NCI-H187 (cell line): ENCODE measurements around the gene CDKN2C.

Experiments
- DNase-seq, 2 experiments: peaks; one replicate each; lab custom pipeline; 2025; lab: John Stamatoyannopoulos, UW

Gene CDKN2C

DNA sequence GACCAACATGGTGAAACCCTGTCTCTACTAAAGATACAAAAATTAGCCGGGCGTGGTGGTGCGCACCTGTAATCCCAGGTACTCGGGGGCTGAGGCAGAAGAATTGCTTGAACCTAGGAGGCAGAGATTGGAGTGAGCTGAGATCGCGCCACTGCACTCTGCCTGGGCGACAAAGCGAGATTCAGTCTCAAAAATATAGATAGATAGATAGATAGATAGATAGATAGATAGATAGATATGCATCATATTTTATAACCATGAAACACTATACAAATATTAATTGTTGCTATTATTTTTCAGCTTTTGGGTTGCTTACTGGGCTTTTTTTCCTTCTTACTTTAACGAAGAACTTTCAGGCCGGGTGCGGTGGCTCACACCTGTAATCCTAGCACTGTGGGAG, 5.2 kb upstream of the CDKN2C start:
- DNase-seq, result no peak

GRCh38 chr1:50966991-50967390, 3.1 kb upstream of the CDKN2C start:
- no peak for DNase-seq

GRCh38 chr1:50967416-50968157, 2.5 kb upstream of the CDKN2C start:
- DNase-seq, result peak in 1 of 2 experiments; percentile 57

- DNase-seq, result peak; percentile 85 to 87
These were observed 1.8 kb upstream of the CDKN2C start for GRCh38 chr1:50968158-50968820.

- peak in 1 of 2 experiments; percentile 75 for DNase-seq
These were observed 1.0 kb upstream of the CDKN2C start for GRCh38 chr1:50968821-50969610.

DNA sequence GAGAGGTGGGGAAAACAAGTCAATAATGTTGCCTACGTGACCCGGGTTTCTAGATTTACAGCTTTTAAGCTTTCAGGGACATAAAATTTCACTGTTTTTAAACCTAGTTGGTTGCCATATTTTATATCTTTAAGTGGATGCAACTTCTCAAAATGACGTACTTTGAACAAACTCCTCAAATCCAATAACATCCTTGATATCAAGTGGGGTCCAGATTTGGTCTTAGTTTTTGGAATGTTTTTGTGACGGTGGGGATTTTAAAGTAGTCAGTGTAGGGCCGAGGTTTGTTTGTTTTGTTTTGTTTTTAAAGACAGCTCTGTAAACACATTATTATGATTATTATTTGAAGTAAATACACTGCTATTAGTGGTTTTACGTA, 453 bp downstream of the CDKN2C start:
- DNase-seq, result no peak

DNA sequence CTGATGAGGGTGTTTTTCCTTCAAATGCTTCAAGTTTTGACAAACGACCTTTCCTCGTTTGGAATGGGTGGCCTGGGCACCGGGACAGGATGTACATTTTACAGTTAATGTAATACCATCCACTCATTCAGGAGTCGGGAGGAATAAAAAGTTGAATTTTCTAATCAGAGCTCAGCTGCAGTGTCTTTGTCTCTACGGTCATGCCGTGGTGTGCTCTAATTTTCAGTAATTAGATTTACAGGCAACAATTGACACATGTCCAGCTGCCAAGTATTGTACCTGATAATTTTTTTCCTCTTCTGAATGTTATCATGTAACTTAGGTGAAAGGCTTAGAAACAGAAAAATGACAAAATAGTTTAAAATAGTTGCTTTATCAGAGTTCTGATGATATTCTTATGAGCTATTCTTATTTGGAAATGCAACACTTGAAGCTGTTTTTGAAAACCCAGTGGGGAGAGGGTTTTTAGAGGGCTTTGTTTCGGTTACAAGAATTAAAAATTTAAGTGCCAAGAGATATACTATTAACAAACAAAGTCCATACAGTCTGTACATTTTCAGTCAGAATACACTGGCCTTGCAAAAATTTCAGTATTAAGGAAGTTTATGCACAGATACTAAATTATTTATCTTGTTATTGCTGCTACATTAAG, 1.0 kb downstream of the CDKN2C start:
- DNase-seq, result no peak

DNA sequence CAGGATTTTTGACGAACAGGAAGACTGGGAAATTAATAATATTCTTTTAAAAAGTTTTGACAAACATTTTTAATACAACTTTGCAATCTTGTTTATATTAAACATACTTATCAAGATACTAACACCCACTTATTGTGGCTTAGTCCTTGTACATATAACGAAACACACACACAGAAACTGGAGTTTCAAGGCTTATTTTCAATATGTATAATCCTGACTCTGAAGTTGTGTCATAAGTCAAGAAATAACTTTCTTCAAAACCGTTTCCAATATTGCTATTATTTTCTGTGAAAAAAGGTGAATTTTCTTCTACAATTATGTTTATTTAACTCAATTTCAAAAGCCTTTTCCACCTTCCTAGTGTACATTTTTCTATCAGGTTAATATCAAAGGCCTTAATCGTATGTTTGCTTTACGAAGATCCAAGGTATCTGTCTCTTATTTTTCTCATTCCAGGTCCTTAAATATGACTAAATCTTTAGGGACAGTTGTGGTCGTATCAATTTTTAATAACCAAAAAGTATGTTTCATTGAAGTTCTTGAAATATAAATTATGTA, 1.8 kb downstream of the CDKN2C start:
- DNase-seq, result no peak

- DNase-seq, result no peak
These were observed 2.7 kb downstream of the CDKN2C start for GRCh38 chr1:50972766-50973165.

DNA sequence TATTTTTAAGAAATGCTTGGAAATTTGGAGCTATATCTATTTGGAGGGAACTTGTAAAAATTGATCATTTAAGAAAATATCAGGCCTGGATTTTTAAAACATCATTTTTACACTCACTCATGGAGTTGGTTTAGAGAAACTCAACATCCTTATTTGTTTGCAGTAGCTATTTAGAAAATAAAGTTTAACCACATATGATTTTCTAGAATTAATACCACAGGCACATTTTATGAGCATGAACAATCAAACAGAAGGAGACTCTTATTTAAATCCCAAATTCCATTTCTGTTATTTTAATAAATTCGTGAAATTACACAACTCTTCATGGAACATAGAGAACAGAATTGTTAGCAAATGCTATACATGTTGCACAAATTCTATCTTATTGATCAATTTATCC, 3.2 kb downstream of the CDKN2C start:
- no peak for DNase-seq

DNA sequence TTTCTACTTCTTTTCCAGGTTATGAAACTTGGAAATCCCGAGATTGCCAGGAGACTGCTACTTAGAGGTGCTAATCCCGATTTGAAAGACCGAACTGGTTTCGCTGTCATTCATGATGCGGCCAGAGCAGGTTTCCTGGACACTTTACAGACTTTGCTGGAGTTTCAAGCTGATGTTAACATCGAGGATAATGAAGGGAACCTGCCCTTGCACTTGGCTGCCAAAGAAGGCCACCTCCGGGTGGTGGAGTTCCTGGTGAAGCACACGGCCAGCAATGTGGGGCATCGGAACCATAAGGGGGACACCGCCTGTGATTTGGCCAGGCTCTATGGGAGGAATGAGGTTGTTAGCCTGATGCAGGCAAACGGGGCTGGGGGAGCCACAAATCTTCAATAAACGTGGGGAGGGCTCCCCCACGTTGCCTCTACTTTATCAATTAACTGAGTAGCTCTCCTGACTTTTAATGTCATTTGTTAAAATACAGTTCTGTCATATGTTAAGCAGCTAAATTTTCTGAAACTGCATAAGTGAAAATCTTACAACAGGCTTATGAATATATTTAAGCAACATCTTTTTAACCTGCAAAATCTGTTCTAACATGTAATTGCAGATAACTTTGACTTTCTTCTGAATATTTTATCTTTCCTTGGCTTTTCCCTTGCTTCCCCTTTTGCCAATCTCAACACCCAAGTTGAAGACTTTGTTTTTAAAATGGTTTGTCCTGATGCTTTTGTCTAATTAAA, 4.0 kb downstream of the CDKN2C start:
- peak in 1 of 2 experiments; percentile 62 for DNase-seq

DNA sequence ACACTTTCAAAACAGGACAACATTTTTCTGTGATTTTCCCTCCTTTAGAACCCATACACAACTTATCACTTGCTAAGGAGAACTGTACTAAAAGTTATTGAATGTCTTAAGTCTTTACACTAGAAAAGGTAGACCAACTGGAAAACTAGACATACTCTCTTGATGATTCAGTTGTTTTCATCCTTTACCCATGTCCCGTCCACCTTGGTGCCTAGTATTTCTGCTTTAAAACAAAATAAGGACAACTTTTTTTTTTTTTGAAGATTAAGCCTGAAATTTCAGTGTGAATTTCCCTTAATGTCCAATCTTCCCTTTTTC, 4.5 kb downstream of the CDKN2C start:
- DNase-seq, result no peak

GRCh38 chr1:50975436-50975835, 5.4 kb downstream of the CDKN2C start:
- no peak for DNase-seq

DNA sequence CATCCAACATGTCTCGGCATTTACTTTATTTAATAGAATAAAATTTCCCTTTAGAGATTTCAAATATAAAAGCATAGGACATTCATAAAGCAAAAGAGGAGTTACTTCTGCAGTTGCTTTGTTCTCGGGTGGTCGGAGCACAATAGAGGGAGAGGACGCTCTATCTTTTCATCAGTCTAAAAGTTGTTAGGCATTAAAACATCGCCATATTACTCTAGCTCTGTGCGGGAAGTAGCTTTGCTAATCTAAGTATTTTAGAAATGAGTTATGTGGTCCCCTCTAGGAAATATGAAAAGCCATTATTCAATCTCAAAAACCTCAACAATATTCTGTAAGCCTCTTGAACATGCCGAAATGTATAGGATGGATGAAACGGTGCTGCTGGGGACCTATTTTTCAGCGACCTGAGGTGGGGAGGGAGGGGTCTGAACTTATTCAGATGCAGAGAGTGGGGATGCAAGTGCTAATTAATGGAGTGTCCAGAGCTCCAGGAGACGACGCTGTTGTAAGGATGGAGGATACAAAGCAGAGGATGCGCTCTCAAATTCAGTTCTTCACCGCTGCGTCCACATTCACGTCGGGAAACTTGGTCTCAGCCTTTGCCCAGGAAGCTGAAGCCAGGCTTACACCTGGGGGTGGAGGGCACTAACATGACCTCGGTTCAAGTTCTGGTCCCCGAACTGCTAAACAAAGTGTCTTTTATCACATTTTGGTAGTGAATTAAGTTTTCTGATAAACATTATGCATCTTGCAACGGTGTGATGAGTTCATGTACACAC, 6.3 kb downstream of the CDKN2C start:
- peak; percentile 63 to 92 for DNase-seq

DNA sequence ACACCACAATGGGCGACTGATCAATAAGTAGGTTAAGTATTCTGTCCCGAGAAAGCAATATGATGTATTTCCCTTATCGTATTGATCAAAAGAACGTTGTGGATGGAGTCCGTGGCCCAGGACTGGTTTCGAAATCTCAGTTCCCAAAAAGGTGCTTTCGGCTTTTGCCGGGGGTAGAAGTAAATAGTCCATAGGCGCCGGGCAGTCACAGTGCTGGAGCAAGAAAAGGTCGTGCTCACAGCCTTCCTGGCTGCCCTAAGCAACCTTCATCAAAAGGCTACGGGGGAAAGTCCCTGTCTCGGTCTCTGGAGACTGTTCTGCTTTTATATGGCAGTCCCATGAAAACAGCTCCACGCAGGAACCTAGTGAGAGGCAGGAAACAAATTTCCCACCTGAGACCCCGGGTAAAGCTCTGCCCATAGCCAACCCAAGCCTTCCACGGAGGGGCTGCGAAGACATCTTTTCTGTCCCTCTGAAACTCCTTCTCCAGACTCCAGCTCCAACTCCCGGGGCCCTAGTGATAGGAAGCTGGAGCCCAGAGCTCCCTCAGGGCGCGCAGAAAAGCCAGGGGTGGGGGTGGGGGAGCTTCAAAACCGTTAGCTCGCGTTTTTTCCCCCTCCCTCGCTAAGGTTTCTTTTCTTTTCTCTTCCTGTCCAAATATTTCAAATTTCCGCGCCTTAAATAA, 7.0 kb downstream of the CDKN2C start:
- peak in 1 of 2 experiments; percentile 96 for DNase-seq

- no peak for DNase-seq
These were observed 7.6 kb downstream of the CDKN2C start for GRCh38 chr1:50977575-50978143.

DNA sequence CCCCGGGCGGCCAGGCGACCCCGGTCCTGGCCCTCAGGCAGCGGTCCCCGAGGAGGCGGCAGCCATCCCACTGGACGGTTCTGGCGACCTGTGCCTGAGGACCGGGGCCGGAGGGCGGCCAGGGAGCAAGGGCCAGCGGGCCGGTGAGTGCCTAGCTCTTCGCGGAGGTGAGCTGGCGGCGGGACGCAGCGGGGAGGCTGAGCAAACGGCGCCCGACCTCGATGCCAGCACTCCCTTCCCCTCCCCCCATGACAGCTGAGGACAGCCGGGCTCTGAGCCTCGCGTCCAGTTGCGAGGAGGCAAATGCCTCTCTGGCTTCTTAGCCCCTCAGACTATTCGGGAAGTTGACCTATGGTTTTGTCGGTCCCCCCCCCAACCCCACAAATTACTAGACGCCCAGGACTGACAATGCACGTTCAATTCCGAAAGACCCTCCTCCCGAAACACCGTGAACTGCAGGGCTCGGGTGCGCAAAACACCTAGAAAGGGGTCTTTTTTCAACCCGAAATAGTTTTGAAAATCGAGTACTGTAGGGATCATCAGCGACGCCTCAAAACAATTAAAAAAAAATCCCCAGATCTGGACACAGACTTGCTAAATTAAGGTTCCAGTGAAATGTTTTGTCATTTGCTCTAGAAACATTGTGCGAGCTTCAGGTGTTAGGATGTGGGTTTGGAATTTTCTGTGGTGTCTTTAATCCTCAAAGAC, 8.3 kb downstream of the CDKN2C start:
- DNase-seq, result peak; percentile 66 to 67

DNA sequence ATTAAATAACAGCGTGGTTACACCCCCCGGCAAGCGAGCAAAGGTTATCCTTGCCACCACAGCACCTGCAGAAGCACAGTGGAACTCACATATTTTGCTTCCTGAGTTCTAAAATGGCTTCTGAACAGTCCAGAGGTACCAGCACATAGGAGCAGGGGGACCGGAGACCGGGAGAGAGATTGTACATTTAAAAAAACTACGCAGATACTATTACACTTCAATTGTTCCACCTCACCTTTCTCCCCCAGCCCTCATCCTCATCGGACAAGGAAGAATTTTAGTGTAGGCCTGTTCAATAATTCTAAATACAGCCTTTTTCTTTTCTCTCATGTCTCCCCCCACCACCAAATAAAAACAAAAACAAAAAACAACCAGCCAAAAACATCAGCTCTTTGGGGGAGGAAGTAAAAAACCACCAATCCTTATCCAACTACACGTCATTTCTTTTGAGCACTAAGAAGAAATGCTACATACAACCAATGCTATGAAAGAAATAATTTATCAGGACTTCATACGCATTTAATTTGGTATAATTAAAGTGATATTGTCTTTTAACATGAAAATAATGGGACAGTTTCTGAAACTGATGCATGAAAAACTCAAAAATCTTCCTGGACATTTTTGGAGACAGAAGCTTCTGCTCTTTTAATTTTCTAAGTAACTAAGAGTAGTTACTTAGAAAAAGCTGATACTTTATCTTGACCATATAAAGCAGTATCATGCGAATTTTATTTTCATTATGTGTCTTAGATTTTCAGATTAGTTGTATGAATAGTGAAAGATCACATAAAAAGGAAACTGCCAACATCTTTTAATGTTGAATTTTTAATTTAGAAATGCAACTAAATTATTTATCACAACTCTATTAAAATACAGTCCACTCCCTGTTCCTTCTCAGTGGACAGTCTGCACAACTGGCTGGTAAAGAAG, 9.1 kb downstream of the CDKN2C start:
- DNase-seq, result peak; percentile 41 to 64
